CD4-positive, alpha-beta T cell (primary cell): ENCODE data around the gene CD163. TPM values are rescaled to one million over a fixed set of nuclear protein-coding genes. Genes with fewer than 3 reads are reported as not detected.

Experiments used
- ATAC-seq: fragments of 200-7000 bp; cut with Tn5 transposase; one replicate; pipeline ENCODE4 v1.10.0; 2022; ENCODE audit warnings: mild to moderate bottlenecking; ENCODE audit not compliant: poor library complexity
- CTCF ChIA-PET: fragments of 350-600 bp; sonication (Branson Sonifier 250); formaldehyde crosslinking; loops from one replicate; lab custom pipeline; 2021; ENCODE audit warnings: antibody characterized with exemption, inconsistent platforms; lab: Charles Lee
- POLR2A ChIA-PET: fragments of 350-600 bp; sonication (Branson Sonifier 250); formaldehyde crosslinking; loops from one replicate; lab custom pipeline; 2021; ENCODE audit warnings: antibody characterized with exemption, inconsistent platforms; lab: Charles Lee
- DNase-seq, 14 experiments: peaks; one replicate each; pipeline ENCODE4 v3.0.0-alpha.2; 2013 to 2020; ENCODE audit warnings: mixed read lengths in 2 of 14
- H3K27ac ChIP-seq, 2 donors: one replicate each; pipeline versions ENCODE4 v1.5.1 to v1.7.0; 2013; ENCODE audit warnings: low read length in 2 of 2, low read depth in 1 of 2, mild to moderate bottlenecking in 1 of 2
- H3K27me3 ChIP-seq, 2 experiments: 1 replicate in 1 of 2; 2 replicates in 1 of 2; pipeline versions ENCODE4 v1.6.1 to v1.7.0; 2013; ENCODE audit warnings: low read length in 2 of 2, control low read depth in 1 of 2, mild to moderate bottlenecking in 1 of 2, moderate library complexity in 1 of 2; ENCODE audit not compliant: insufficient read depth in 2 of 2, control insufficient read depth in 1 of 2
- H3K36me3 ChIP-seq: one replicate; pipeline ENCODE4 v1.6.1; 2013; ENCODE audit warnings: low read length, control low read depth; ENCODE audit not compliant: insufficient read depth
- H3K4me1 ChIP-seq: one replicate; pipeline ENCODE4 v1.6.1; 2013; ENCODE audit warnings: low read length, control low read depth; ENCODE audit not compliant: insufficient read depth
- H3K4me3 ChIP-seq: one replicate; pipeline ENCODE4 v1.5.1; 2013; ENCODE audit warnings: mild to moderate bottlenecking, low read length, moderate library complexity
- H3K9me3 ChIP-seq, 2 experiments: 1 replicate in 1 of 2; 2 replicates in 1 of 2; pipeline versions ENCODE4 v1.6.1 to v1.7.0; 2013; ENCODE audit warnings: low read length in 2 of 2, mild to moderate bottlenecking in 2 of 2, control low read depth in 1 of 2, moderate library complexity in 1 of 2; ENCODE audit not compliant: control insufficient read depth in 1 of 2, insufficient read depth in 1 of 2
- H3K27ac Mint-ChIP-seq: one replicate; pipeline ENCODE4 v1.8.0; 2020; ENCODE audit warnings: mixed read lengths
- H3K27me3 Mint-ChIP-seq: one replicate; pipeline ENCODE4 v1.8.0; 2021; ENCODE audit warnings: mixed read lengths
- H3K36me3 Mint-ChIP-seq: one replicate; pipeline ENCODE4 v1.8.0; 2021; ENCODE audit warnings: low read depth, mixed read lengths
- H3K4me1 Mint-ChIP-seq: one replicate; pipeline ENCODE4 v1.8.0; 2021; ENCODE audit warnings: low read depth, mixed read lengths
- H3K4me3 Mint-ChIP-seq: one replicate; pipeline ENCODE4 v1.8.0; 2020; ENCODE audit warnings: mild to moderate bottlenecking, mixed read lengths
- H3K9me3 Mint-ChIP-seq: one replicate; pipeline ENCODE4 v1.8.0; 2020; ENCODE audit warnings: mixed read lengths
- intact Hi-C, 2 experiments: fragments of 100-400 bp; cut with DNase I in 1 of 2; cut with micrococcal nuclease in 1 of 2; formaldehyde crosslinking; loops; one replicate each; pipeline versions ENCODE4 v1.15.1 to v1.9.0; 2023 to 2025; cut with DNase I, micrococcal nuclease
- total RNA-seq, 174 experiments: library from RNA in 2 of 174; stranded (reverse) in 2 of 174; gene quantifications; one replicate each; pipeline ENCODE4 v1.2.3 and lab custom pipeline; 2021 to 2026
- TF ChIP-seq, protein P1 (sequence below): fragments of 200-600 bp; IDR thresholded peaks from one replicate; pipeline ENCODE4 v1.8.0; 2022; ENCODE audit warnings: antibody characterized with exemption, mild to moderate bottlenecking

The CD163 gene
- total RNA-seq, 2 experiments from 2014 or later = 1.1 TPM

DNA sequence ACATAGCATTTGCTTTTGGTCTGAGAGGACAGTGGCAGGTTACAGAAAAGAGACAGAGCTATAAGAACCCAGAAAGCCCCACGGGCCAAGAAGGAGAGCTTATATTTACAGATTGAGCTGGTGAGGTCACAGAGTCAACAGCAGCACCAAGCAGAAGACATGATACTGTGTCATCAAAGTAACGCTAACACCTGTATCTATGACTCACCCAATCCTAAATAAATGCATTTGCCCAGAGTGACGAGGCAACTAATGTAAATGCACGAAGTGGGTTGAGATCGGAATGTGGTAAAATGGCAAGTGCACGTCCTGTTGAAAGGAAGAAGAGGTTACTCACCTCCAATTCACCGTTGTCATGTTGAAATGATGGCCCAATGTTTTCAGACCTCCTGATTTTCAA is 52.9 kb downstream of the CD163 start:
- Mint-ChIP-seq H3K9me3 (peaks cover 2% of the 10 kb centered on the region), H3K36me3 (no peaks in the 10 kb centered on the region), H3K4me3 (no peak overlapping the region), H3K27me3 (peaks cover 8% of the 10 kb centered on the region), H3K4me1 (no peaks in the 10 kb centered on the region), H3K27ac (no peak overlapping the region)
- Histone ChIP-seq H3K36me3 (no peaks in the 10 kb centered on the region), H3K4me3 (no peak overlapping the region), H3K9me3 (peaks cover 0 to 8% of the 10 kb centered on the region in 2 experiments), H3K27ac (no peak overlapping the region), H3K4me1 (no peaks in the 10 kb centered on the region), H3K27me3 (no peaks in the 10 kb centered on the region)
- ChIA-PET CTCF (no interaction called here), POLR2A (no interaction called here)
- intact Hi-C loops = no loop called here
- ATAC-seq = no peak
- TF ChIP-seq, protein P1, sequence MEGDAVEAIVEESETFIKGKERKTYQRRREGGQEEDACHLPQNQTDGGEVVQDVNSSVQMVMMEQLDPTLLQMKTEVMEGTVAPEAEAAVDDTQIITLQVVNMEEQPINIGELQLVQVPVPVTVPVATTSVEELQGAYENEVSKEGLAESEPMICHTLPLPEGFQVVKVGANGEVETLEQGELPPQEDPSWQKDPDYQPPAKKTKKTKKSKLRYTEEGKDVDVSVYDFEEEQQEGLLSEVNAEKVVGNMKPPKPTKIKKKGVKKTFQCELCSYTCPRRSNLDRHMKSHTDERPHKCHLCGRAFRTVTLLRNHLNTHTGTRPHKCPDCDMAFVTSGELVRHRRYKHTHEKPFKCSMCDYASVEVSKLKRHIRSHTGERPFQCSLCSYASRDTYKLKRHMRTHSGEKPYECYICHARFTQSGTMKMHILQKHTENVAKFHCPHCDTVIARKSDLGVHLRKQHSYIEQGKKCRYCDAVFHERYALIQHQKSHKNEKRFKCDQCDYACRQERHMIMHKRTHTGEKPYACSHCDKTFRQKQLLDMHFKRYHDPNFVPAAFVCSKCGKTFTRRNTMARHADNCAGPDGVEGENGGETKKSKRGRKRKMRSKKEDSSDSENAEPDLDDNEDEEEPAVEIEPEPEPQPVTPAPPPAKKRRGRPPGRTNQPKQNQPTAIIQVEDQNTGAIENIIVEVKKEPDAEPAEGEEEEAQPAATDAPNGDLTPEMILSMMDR = no peak
- no peak for DNase-seq

DNA sequence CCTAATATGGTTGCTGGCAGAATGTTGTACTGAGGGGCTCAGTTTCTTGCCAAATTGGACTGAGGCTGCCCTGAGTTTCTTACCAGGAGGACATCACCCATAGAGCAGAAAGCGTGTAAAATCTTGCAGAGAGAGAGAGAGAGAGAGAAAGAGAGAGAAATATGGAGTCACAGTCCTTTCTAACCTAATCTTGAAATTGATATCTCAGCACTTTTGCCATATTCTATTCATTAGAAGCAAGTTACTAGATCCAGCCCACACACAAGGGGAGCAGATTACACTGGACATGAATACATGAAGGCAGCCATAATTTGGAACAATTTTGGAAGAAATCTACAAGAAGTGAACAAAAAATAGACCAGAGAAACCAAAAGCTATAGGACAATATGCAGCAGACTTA is 55.5 kb downstream of the CD163 start:
- Mint-ChIP-seq H3K27me3 (peaks cover 15% of the 10 kb centered on the region), H3K4me1 (no peaks in the 10 kb centered on the region), H3K9me3 (peaks cover 2% of the 10 kb centered on the region), H3K27ac (no peak overlapping the region), H3K36me3 (no peaks in the 10 kb centered on the region), H3K4me3 (no peak overlapping the region)
- no peaks in the 10 kb centered on the region for H3K4me1 ChIP-seq
- DNase-seq (no peak), ATAC-seq (no peak)
- no peaks in the 10 kb centered on the region for H3K27me3 ChIP-seq
- H3K9me3 ChIP-seq = peaks cover 0 to 5% of the 10 kb centered on the region in 2 experiments
- H3K27ac ChIP-seq = no peak overlapping the region
- intact Hi-C loops = no loop called here
- CTCF ChIA-PET = no interaction called here
- H3K36me3 ChIP-seq = no peaks in the 10 kb centered on the region
- TF ChIP-seq, protein P1 = no peak
- H3K4me3 ChIP-seq = no peak overlapping the region
- POLR2A ChIA-PET = no interaction called here

DNA sequence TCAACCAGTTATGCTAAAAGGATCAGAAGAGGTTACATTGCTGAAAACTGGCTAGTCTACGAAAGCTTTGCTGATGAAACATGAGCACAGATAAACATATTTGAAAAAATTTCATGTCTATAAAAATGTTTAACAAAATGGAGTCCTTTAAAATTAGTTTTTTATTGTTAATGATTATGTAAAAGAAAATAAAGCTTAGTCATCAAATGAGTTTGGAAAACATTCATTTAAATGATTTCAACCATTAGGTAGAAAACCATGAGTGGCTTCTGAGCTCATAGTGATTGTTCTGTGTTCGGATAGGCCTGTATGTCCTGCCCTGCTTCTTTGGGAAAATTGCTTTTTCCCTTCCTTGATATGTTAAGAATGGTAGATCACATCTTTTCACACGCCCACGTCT is 59.0 kb downstream of the CD163 start:
- Mint-ChIP-seq H3K27me3 (peaks cover 34% of the 10 kb centered on the region), H3K27ac (no peak overlapping the region), H3K4me1 (peaks cover 3% of the 10 kb centered on the region), H3K36me3 (no peaks in the 10 kb centered on the region), H3K4me3 (no peak overlapping the region), H3K9me3 (no peaks in the 10 kb centered on the region)
- Histone ChIP-seq H3K4me1 (peaks cover 4% of the 10 kb centered on the region), H3K9me3 (peaks cover 0 to 5% of the 10 kb centered on the region in 2 experiments), H3K27me3 (peaks cover 5 to 7% of the 10 kb centered on the region in 2 experiments), H3K36me3 (no peaks in the 10 kb centered on the region), H3K27ac (no peak overlapping the region), H3K4me3 (no peak overlapping the region)
- DNase-seq (no peak), ATAC-seq (no peak)
- ChIA-PET CTCF (interaction anchor here (1.2 kb wide), 1 partner anchor 11 kb away, joined by 4 read pairs; no protein-coding TSS in a partner anchor), POLR2A (no interaction called here)
- TF ChIP-seq, protein P1 = no peak
- intact Hi-C loops = no loop called here
